Eye (tissue), 1 donor: ENCODE results near the gene SERPINA4.

Source experiments
- DNase-seq: peaks from one replicate; pipeline ENCODE4 v3.0.0-alpha.2; 2015

SERPINA4 gene, protein sequence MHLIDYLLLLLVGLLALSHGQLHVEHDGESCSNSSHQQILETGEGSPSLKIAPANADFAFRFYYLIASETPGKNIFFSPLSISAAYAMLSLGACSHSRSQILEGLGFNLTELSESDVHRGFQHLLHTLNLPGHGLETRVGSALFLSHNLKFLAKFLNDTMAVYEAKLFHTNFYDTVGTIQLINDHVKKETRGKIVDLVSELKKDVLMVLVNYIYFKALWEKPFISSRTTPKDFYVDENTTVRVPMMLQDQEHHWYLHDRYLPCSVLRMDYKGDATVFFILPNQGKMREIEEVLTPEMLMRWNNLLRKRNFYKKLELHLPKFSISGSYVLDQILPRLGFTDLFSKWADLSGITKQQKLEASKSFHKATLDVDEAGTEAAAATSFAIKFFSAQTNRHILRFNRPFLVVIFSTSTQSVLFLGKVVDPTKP

GRCh38 chr14:94560751-94561655, at the start of gene SERPINA4:
TSS of gene SERPINA4 (plus strand) at chr14:94561442. CDS start at chr14:94563483, 2,041 bp downstream.
- no peak for DNase-seq

GRCh38 chr14:94514351-94514750, 46.9 kb upstream of the SERPINA4 start:
- DNase-seq: no peak

DNA sequence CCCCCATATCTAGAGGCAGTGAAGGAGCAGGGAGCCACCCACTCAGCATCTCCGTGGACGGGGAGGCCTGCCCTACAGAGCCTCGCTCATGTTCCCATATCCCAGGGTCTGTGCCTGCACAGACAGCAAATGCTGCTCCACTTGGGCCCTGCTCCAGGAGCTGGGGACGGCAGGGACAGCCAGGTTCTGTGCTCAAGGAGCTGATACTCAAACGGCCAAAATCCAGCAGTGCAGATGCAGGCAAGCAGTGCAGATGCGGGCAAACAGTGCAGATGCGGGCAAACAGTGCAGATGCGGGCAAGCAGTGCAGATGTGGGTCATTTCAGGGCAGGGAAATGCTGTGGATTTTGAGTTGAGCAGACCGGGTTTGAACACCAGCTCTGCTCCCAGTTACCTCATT, 45.8 kb upstream of the SERPINA4 start:
- DNase-seq: no peak

GRCh38 chr14:94515856-94516255, 45.4 kb upstream of the SERPINA4 start:
- no peak for DNase-seq

GRCh38 chr14:94517248-94517640, 44.0 kb upstream of the SERPINA4 start:
- no peak for DNase-seq

DNA sequence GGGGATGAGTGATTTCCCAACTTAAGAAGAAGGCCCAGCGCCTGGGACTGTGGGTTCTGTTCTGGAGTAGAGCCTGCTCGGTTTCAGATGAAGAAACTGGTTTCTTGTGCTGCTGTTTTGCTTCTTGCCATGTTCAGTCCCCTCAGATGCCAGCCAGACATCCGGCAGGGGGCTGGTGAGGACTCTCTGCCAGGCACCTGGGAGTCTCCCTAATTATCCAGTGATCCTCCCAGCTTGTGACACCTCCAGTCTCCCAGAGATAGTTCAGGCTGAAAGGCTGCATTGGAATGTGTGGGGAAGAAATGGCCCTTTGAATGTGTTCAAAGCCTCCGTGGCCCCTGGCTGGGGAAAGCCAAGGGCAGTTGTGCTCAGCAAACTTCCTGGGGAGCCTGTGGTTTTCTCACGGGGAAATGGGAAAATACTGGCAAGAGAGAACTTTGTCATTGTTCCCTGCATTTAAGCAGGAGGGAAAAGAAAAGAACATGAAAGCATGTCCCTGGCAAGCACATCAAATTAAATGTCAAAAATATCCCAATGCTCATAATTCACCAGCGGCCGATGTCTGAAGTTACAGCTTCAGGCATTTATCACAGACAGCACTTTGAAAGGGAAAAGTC, 43.5 kb upstream of the SERPINA4 start:
- DNase-seq: no peak

DNA sequence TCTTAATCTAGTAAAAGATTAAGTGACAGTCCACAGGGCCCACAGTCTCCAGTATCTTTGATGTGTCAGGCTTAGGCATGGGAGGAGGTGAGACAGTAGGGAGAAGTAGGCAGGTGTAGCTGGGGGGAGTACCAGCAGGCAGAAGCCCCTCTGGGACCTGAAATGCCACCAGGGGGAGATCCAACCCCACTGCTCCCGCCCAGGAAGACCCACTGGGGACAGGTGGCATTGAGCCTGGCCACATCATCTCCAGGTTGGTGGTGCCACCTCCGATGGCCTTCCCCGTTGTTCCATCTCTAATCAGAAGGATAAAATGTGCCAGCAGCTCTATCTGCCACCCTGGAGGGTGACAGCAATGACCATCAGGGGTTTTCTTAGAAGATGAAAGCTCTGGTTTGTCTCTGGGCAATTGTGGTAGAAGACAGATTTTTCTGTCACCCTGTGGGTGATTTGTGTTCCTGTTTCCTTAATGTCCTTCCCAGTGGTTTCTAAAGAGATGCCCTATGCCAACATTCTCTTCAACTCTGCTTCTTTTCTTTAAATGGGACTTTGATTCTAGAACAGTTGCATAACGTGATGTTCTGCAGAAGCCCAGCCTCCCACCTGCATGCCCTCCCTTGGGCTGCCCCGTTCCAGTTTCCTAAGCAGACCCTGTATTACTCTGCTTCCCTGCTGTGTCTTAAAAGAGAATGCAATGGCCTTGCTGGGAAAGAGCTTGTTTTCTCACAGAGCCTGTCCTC, 39.7 kb upstream of the SERPINA4 start:
- no peak for DNase-seq

GRCh38 chr14:94522115-94522724, 39.0 kb upstream of the SERPINA4 start:
- no peak for DNase-seq

DNA sequence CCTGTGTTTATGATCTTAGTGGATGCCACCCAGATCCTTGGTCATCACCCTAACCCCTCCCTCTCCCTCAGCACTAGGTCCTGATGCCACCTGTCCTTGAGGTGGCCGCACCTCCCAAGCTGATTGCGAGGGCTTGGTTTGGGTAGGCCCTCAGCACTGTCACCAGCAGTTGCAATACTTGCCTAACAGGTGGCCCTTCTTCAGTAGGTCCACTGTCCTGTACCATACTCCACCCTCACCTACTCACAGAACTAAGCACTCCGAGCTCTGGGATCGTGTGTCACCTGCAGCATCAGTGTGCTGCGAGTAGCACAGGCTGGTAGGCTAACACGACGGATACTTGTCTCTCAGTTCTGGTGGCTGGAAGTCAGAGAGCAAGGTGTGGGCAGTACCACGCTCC, 38.0 kb upstream of the SERPINA4 start:
- DNase-seq: no peak

GRCh38 chr14:94524093-94524492, 37.1 kb upstream of the SERPINA4 start:
- no peak for DNase-seq

- DNase-seq: no peak
These were observed 30.1 kb upstream of the SERPINA4 start for GRCh38 chr14:94531187-94531586.

GRCh38 chr14:94532447-94532846, 28.8 kb upstream of the SERPINA4 start:
- DNase-seq: peak; percentile 23

DNA sequence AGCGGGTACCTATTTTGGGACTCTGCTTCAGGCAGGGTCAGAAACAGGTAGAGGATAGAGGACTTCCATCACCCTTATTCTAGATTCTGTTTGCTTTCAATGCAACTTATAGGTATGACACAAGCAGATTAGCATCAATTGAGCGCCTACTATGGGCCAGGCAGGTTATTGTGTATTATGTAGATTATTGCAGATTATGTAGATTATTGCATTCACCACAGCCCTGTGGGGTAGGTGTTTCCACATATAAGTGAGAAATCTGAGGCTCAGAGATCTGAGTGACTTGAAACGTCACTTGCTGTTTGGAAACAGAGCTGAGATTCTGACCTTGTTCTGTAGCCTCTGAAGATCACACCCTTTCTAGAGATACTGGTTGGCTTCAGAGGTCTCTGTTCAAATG, 25.7 kb upstream of the SERPINA4 start:
- no peak for DNase-seq

DNA sequence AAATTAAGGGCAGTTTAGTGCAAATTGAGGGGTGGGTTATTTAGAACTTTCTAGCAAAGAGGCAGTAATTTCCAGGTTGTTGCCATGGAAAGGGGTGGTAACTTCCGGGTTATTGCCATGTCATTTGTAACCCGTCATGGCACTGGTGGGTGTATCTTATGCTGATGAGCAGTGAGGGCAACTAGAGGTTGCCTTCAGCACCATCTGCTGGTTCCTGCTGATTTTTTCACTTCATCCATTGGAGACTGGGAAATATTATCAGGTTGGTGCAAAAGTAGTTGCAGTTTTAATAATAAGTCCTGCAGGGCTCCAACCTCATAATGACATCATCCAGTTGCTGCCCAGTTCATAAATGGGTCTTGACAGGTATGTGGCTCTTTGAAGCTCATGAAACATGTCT, 24.4 kb upstream of the SERPINA4 start:
- no peak for DNase-seq

DNA sequence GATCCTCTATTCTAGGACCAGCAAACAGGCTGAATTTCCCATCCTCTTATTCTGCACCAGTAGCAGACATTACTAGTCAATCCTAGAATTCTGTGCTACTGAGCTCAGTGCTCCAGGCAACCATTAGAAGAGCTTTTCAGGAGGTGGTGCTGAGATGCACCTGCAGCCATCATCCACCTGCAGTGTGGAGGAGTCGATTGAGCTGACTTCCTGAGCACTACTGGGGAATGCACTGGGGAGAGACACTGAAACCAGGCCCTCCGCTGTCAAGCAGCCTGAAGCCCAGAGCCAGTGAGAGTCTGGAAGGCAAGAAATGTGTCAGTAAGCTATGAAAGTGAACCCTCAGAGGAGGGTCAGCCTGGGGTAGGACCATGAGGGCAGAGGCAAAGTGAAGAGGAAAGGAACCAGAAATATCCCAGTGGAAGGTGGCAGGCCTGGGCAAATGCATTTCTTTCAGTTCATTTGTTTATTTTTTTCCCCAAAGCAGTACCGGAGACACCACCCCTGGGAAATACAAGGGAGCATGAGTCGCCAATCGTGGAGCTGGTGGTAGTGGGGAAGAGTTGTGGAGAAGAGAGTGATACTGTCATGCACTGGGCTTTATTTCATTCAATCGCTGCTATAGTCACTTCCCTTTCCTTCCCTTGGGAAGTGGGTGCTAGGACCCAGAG, 23.0 kb upstream of the SERPINA4 start:
- DNase-seq: no peak

DNA sequence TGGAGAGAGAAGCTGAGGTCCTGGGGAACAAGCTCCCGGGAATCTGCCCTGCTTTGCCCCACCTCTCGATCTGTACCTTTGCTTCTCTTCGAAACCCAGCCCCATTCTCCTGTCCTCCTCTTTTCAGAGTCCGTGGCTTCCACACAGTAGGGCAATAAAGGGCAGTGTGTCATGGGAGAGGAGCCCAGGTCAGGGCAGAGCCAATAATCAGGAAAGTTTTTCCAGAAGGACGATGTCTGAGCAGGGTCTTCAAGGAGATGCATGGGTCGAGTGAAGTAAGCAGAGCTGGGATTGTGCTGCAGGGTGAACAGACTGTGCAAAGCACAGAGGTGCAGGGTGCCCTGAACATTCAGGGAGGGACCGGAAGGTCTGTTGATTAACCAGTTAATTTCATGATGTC, 22.1 kb upstream of the SERPINA4 start:
- DNase-seq: no peak

DNA sequence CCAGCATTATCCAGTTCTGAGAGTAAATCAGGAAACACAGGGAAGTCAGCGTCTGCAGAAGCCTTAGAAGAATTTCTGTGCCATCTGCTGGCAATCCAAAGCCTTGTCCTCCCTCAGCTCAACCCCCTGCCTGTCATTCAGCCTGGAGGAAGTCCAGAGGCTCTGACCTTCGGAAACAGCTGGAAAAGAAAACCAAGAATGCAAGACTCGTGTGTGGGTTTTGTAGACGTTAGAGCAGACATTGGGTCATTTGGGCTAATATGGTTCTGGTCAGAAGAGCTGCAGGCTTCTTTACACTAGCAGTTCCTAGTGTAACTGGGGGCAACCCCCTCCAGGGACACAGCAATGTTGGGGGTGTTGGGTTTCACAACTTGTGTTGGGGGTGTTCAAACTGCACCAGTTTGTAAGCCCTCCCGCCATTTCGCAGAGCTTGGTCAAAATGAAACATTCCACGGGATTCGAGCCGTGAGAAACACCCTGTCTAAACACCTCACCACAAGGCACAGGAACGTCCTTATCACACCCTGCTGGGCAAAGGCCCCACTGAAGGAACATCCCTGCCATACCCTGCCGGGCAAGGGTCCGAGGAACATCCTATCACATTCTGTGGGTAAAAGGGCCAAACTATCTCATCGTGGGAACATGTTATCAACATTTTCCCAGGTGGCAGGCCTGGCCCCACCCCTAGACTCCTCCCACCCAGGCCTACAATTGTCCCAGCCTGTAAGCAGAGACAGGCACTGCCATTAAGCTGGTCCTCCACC, 21.0 kb upstream of the SERPINA4 start:
- DNase-seq: no peak

GRCh38 chr14:94541234-94541975, 19.8 kb upstream of the SERPINA4 start:
- DNase-seq: no peak

DNA sequence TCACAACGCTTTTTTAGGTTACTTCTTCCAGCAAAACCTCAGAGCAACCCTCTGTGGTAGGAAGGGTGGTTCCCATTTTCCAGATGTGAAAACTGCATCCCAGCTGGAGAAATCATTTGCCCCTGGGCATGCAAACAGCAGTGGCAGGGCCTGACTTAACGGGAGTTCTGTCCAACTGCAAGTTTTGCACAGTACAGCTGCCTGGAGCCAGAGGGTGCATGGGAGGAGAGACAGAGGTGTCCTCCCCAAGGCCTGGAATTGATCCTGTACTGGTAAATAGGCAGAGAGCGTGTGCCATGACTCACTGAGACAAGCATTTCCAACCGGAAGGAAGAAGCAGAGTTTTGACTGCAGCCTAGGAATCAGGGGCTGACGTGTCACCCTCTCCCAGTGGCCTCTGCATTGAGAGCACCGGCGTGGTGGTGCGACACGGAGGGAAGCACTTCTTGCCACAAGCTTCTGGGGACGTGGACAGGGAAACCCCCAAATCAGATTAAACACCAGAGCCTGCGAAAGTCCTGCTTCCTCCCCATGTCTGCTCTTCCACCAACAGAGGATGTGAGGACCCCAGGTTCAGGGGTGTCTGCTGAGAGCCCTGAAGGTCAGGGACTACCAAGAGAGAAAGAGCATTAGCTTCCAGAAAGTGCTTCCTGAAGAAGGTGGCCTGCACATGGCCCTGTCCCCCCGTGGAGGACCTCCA, 19.0 kb upstream of the SERPINA4 start:
- no peak for DNase-seq
